ENCODE data around the gene APBA2. TPM values are rescaled to one million over a fixed set of nuclear protein-coding genes. Genes with fewer than 3 reads are reported as not detected.

Gene APBA2
- total RNA-seq, 1 experiment from 2014 or later: 11.2 TPM

DNA sequence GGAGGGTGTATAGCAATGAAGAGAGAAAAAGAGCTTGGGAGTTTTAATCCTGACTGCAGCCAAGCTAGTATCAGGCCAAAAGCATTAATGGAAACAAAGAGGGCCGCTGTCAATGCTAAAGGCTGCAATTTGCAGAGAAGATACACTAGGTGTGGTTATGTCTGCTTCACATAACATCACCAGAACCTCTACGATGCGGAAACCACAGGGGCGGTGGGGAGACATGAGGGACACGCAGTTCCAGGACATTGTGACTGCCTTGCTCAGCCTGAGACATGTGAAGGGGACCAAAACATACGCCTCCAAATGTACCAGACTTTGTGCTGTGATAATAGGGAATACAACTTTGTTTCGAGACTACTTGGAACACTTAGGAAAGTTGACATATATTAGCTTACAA, 88.4 kb downstream of the APBA2 start:
- TF ChIP-seq, protein P1, sequence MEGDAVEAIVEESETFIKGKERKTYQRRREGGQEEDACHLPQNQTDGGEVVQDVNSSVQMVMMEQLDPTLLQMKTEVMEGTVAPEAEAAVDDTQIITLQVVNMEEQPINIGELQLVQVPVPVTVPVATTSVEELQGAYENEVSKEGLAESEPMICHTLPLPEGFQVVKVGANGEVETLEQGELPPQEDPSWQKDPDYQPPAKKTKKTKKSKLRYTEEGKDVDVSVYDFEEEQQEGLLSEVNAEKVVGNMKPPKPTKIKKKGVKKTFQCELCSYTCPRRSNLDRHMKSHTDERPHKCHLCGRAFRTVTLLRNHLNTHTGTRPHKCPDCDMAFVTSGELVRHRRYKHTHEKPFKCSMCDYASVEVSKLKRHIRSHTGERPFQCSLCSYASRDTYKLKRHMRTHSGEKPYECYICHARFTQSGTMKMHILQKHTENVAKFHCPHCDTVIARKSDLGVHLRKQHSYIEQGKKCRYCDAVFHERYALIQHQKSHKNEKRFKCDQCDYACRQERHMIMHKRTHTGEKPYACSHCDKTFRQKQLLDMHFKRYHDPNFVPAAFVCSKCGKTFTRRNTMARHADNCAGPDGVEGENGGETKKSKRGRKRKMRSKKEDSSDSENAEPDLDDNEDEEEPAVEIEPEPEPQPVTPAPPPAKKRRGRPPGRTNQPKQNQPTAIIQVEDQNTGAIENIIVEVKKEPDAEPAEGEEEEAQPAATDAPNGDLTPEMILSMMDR (IDR thresholded peaks at IDR 0.05): no peak
- TF ChIP-seq, protein P2, sequence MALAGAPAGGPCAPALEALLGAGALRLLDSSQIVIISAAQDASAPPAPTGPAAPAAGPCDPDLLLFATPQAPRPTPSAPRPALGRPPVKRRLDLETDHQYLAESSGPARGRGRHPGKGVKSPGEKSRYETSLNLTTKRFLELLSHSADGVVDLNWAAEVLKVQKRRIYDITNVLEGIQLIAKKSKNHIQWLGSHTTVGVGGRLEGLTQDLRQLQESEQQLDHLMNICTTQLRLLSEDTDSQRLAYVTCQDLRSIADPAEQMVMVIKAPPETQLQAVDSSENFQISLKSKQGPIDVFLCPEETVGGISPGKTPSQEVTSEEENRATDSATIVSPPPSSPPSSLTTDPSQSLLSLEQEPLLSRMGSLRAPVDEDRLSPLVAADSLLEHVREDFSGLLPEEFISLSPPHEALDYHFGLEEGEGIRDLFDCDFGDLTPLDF (CRISPR knock-in tag; IDR thresholded peaks at IDR 0.05): no peak
- TF ChIP-seq, protein P3, sequence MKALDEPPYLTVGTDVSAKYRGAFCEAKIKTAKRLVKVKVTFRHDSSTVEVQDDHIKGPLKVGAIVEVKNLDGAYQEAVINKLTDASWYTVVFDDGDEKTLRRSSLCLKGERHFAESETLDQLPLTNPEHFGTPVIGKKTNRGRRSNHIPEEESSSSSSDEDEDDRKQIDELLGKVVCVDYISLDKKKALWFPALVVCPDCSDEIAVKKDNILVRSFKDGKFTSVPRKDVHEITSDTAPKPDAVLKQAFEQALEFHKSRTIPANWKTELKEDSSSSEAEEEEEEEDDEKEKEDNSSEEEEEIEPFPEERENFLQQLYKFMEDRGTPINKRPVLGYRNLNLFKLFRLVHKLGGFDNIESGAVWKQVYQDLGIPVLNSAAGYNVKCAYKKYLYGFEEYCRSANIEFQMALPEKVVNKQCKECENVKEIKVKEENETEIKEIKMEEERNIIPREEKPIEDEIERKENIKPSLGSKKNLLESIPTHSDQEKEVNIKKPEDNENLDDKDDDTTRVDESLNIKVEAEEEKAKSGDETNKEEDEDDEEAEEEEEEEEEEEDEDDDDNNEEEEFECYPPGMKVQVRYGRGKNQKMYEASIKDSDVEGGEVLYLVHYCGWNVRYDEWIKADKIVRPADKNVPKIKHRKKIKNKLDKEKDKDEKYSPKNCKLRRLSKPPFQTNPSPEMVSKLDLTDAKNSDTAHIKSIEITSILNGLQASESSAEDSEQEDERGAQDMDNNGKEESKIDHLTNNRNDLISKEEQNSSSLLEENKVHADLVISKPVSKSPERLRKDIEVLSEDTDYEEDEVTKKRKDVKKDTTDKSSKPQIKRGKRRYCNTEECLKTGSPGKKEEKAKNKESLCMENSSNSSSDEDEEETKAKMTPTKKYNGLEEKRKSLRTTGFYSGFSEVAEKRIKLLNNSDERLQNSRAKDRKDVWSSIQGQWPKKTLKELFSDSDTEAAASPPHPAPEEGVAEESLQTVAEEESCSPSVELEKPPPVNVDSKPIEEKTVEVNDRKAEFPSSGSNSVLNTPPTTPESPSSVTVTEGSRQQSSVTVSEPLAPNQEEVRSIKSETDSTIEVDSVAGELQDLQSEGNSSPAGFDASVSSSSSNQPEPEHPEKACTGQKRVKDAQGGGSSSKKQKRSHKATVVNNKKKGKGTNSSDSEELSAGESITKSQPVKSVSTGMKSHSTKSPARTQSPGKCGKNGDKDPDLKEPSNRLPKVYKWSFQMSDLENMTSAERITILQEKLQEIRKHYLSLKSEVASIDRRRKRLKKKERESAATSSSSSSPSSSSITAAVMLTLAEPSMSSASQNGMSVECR (CRISPR knock-in tag; IDR thresholded peaks at IDR 0.05; ENCODE audit: borderline replicate concordance): no peak
- no peak for TF ChIP-seq MXD4 (CRISPR knock-in tag; IDR thresholded peaks at IDR 0.05; ENCODE audit: borderline replicate concordance)
- TF ChIP-seq, protein P4, sequence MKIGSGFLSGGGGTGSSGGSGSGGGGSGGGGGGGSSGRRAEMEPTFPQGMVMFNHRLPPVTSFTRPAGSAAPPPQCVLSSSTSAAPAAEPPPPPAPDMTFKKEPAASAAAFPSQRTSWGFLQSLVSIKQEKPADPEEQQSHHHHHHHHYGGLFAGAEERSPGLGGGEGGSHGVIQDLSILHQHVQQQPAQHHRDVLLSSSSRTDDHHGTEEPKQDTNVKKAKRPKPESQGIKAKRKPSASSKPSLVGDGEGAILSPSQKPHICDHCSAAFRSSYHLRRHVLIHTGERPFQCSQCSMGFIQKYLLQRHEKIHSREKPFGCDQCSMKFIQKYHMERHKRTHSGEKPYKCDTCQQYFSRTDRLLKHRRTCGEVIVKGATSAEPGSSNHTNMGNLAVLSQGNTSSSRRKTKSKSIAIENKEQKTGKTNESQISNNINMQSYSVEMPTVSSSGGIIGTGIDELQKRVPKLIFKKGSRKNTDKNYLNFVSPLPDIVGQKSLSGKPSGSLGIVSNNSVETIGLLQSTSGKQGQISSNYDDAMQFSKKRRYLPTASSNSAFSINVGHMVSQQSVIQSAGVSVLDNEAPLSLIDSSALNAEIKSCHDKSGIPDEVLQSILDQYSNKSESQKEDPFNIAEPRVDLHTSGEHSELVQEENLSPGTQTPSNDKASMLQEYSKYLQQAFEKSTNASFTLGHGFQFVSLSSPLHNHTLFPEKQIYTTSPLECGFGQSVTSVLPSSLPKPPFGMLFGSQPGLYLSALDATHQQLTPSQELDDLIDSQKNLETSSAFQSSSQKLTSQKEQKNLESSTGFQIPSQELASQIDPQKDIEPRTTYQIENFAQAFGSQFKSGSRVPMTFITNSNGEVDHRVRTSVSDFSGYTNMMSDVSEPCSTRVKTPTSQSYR (CRISPR knock-in tag; IDR thresholded peaks at IDR 0.05): no peak
- TF ChIP-seq ZNF416 (CRISPR knock-in tag; IDR thresholded peaks at IDR 0.05): no peak
- no peak for ATAC-seq
- ChIA-PET POLR2A (no interaction called here), CTCF (interaction anchor here (1.0 to 1.7 kb wide), 3 partner anchors 17 to 116 kb away, joined by 3 to 7 read pairs (median 4); no protein-coding TSS in a partner anchor)
- Mint-ChIP-seq H3K27ac (no peak overlapping the region), H3K27me3 (ENCODE audit: low read depth) (no peaks in the 10 kb centered on the region), H3K4me1 (peaks cover 1% of the 10 kb centered on the region; the same call in 1 of the 2 replicates), H3K9me3 (no peaks in the 10 kb centered on the region), H3K36me3 (no peaks in the 10 kb centered on the region), H3K4me3 (no peak overlapping the region)
- no peak for DNase-seq (ENCODE audit: low spot score)

DNA sequence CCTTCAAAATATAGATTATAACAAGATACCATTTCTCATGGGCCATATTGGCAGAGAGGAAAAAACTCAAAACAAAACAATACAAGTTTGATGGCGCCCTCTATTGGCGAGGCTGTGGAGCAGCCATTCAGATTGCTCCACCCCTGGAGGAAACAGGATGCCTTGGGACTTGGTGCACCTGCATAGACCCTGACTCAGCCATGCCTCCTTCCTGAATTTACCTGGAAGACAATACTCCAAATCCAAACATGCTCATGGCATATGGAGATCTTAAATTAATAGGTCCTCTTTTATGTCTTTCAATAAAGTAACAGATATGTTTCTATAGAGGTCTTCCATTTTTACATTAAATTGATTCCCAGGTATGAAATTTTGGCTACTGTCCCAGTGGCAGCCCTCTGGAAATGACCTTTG, 90.0 kb downstream of the APBA2 start:
- peak; percentile 90 for ATAC-seq
- POLR2A ChIA-PET: no interaction called here
- Mint-ChIP-seq H3K4me3 (no peak overlapping the region), H3K27ac (no peak overlapping the region), H3K27me3 (ENCODE audit: low read depth) (no peaks in the 10 kb centered on the region), H3K9me3 (no peaks in the 10 kb centered on the region), H3K36me3 (no peaks in the 10 kb centered on the region), H3K4me1 (peaks cover 3% of the 10 kb centered on the region; the same call in 1 of the 2 replicates)
- DNase-seq (ENCODE audit: low spot score): peak; percentile 66
- CTCF ChIA-PET: no interaction called here
- no peak for TF ChIP-seq ZNF232 (CRISPR knock-in tag; IDR thresholded peaks at IDR 0.05)
- TF ChIP-seq, protein P1 (IDR thresholded peaks at IDR 0.05): peak; percentile 70
